Neural progenitor cell (in vitro differentiated cells): ENCODE measurements around the gene CHPF. TPM values are rescaled to one million over a fixed set of nuclear protein-coding genes. Genes with fewer than 3 reads are reported as not detected.

Experiments
- DNase-seq: peaks from one replicate; pipeline ENCODE4 v3.0.0-alpha.2; 2016; ENCODE audit warnings: low spot score
- H2AFZ ChIP-seq: fragments of 200-600 bp; sonication (generic); replicated peaks from 2 replicates; pipeline ENCODE4 v1.6.1; 2016; ENCODE audit warnings: antibody characterized with exemption
- H3F3A ChIP-seq: fragments of 200-600 bp; sonication (generic); 2 replicates; pipeline ENCODE4 v1.6.1; 2016; ENCODE audit warnings: antibody characterized with exemption, low read depth
- H3K27ac ChIP-seq: fragments of 200-600 bp; sonication (generic); 2 replicates; pipeline ENCODE4 v1.5.1; 2016; ENCODE audit warnings: mild to moderate bottlenecking
- H3K27me3 ChIP-seq: fragments of 200-600 bp; sonication (generic); 2 replicates; pipeline ENCODE4 v1.6.1; 2016; ENCODE audit warnings: mild to moderate bottlenecking, moderate library complexity
- H3K36me3 ChIP-seq: fragments of 200-600 bp; sonication (generic); 2 replicates; pipeline ENCODE4 v1.5.1; 2016
- H3K4me1 ChIP-seq: fragments of 200-600 bp; sonication (generic); 2 replicates; pipeline ENCODE4 v1.6.1; 2016; ENCODE audit warnings: mixed run types
- H3K4me2 ChIP-seq: fragments of 200-600 bp; sonication (generic); 2 replicates; pipeline ENCODE4 v1.6.1; 2016
- H3K4me3 ChIP-seq: fragments of 200-600 bp; sonication (generic); 2 replicates; pipeline ENCODE4 v1.5.1; 2016
- H3K79me2 ChIP-seq: fragments of 200-600 bp; sonication (generic); 2 replicates; pipeline ENCODE4 v1.6.1; 2016; ENCODE audit warnings: low read depth
- H3K9ac ChIP-seq: fragments of 200-600 bp; sonication (generic); 2 replicates; pipeline ENCODE4 v1.6.1; 2016
- H3K9me3 ChIP-seq: fragments of 200-600 bp; sonication (generic); 2 replicates; pipeline ENCODE4 v1.5.1; 2016; ENCODE audit warnings: low read depth
- H4K20me1 ChIP-seq: fragments of 200-600 bp; sonication (generic); 2 replicates; pipeline ENCODE4 v1.6.1; 2016; ENCODE audit warnings: low read depth
- H3K27ac Mint-ChIP-seq: 3 replicates; pipeline ENCODE4 v1.8.0; 2021; ENCODE audit warnings: mixed read lengths
- H3K27me3 Mint-ChIP-seq: 2 replicates; pipeline ENCODE4 v1.8.0; 2022; ENCODE audit warnings: low read depth, mild to moderate bottlenecking, inconsistent platforms, moderate library complexity, mixed read lengths; ENCODE audit not compliant: insufficient read depth
- H3K36me3 Mint-ChIP-seq: 3 replicates; pipeline ENCODE4 v1.8.0; 2021; ENCODE audit warnings: mixed read lengths
- H3K4me1 Mint-ChIP-seq: 3 replicates; pipeline ENCODE4 v1.8.0; 2021; ENCODE audit warnings: mixed read lengths
- H3K4me3 Mint-ChIP-seq: 3 replicates; pipeline ENCODE4 v1.8.0; 2021; ENCODE audit warnings: mild to moderate bottlenecking, moderate library complexity, mixed read lengths
- H3K9me3 Mint-ChIP-seq: 3 replicates; pipeline ENCODE4 v1.8.0; 2020; ENCODE audit warnings: mixed read lengths
- CTCF ChIP-seq: fragments of 200-600 bp; sonication (generic); IDR thresholded peaks from 2 replicates; pipeline ENCODE4 v1.5.1; 2017; ENCODE audit warnings: antibody characterized with exemption, mild to moderate bottlenecking
- EZH2 ChIP-seq: fragments of 200-600 bp; sonication (generic); IDR thresholded peaks from 2 replicates; pipeline ENCODE4 v1.6.1; 2017; ENCODE audit warnings: antibody characterized with exemption, mild to moderate bottlenecking, moderate library complexity
- EZH2phosphoT487 ChIP-seq: fragments of 200-600 bp; sonication (generic); IDR thresholded peaks from 2 replicates; pipeline ENCODE4 v1.6.1; 2017; ENCODE audit warnings: antibody characterized with exemption
- total RNA-seq: library from RNA; depleted of rRNA; stranded (reverse); fragments of >200 nt; gene quantifications from 2 replicates; pipeline ENCODE4 v1.2.3, GENCODE V29; 2015; ENCODE audit warnings: low replicate concordance

CHPF gene
- total RNA-seq, 1 donor from 2014 or later: 6.7 TPM

GRCh38 chr2:219526320-219527075, 17.1 kb downstream of the CHPF start:
- Histone ChIP-seq H3K4me2 (peak overlapping the region; percentile 67), H3F3A (peaks cover 52% of the 10 kb centered on the region), H3K9me3 (no peaks in the 10 kb centered on the region), H3K4me1 (peaks cover 57% of the 10 kb centered on the region), H3K36me3 (no peaks in the 10 kb centered on the region), H3K4me3 (no peak overlapping the region), H2AFZ (no peak overlapping the region), H4K20me1 (peaks cover 15% of the 10 kb centered on the region), H3K27me3 (peaks cover 56% of the 10 kb centered on the region), H3K9ac (no peak overlapping the region), H3K27ac (no peak overlapping the region), H3K79me2 (no peaks in the 10 kb centered on the region)
- H3K27ac Mint-ChIP-seq: peak overlapping the region; percentile 79
- DNase-seq: peak; percentile 28
- no peaks in the 10 kb centered on the region for H3K36me3 Mint-ChIP-seq
- H3K4me1 Mint-ChIP-seq: peaks cover 66% of the 10 kb centered on the region
- TF ChIP-seq EZH2 (no peak), EZH2phosphoT487 (no peak), CTCF (no peak)
- peak overlapping the region; percentile 72 for H3K4me3 Mint-ChIP-seq
- H3K27me3 Mint-ChIP-seq: peaks cover 29% of the 10 kb centered on the region
- H3K9me3 Mint-ChIP-seq: peaks cover 2% of the 10 kb centered on the region

- H3K79me2 ChIP-seq: no peaks in the 10 kb centered on the region
- H2AFZ ChIP-seq: no peak overlapping the region
- H3K27me3 ChIP-seq: peaks cover 52% of the 10 kb centered on the region
- H3K36me3 ChIP-seq: no peaks in the 10 kb centered on the region
- Mint-ChIP-seq H3K27me3 (peaks cover 29% of the 10 kb centered on the region), H3K27ac (peak overlapping the region; percentile 11), H3K4me3 (peak overlapping the region; percentile 72), H3K36me3 (no peaks in the 10 kb centered on the region), H3K4me1 (peaks cover 73% of the 10 kb centered on the region), H3K9me3 (peaks cover under 1% of the 10 kb centered on the region)
- peak; percentile 91 for DNase-seq
- no peak overlapping the region for H3K4me3 ChIP-seq
- peaks cover 15% of the 10 kb centered on the region for H4K20me1 ChIP-seq
- H3F3A ChIP-seq: peaks cover 52% of the 10 kb centered on the region
- TF ChIP-seq EZH2: no peak
- TF ChIP-seq EZH2phosphoT487: no peak
- TF ChIP-seq CTCF: no peak
- no peak overlapping the region for H3K9ac ChIP-seq
- H3K4me1 ChIP-seq: peaks cover 65% of the 10 kb centered on the region
- H3K4me2 ChIP-seq: peak overlapping the region; percentile 67
- H3K9me3 ChIP-seq: no peaks in the 10 kb centered on the region
- H3K27ac ChIP-seq: no peak overlapping the region
Observed at GRCh38 chr2:219525533-219526232, 17.9 kb downstream of the CHPF start.

- H3K4me3 Mint-ChIP-seq: no peak overlapping the region
- H3K4me2 ChIP-seq: no peak overlapping the region
- no peaks in the 10 kb centered on the region for H3K9me3 ChIP-seq
- H3K27me3 Mint-ChIP-seq: peaks cover 33% of the 10 kb centered on the region
- no peaks in the 10 kb centered on the region for H3K36me3 Mint-ChIP-seq
- peaks cover 52% of the 10 kb centered on the region for H3F3A ChIP-seq
- TF ChIP-seq CTCF: no peak
- no peak for TF ChIP-seq EZH2phosphoT487
- no peak for TF ChIP-seq EZH2
- H3K36me3 ChIP-seq: no peaks in the 10 kb centered on the region
- H3K27me3 ChIP-seq: peaks cover 48% of the 10 kb centered on the region
- H2AFZ ChIP-seq: no peak overlapping the region
- H3K9me3 Mint-ChIP-seq: no peaks in the 10 kb centered on the region
- peaks cover 15% of the 10 kb centered on the region for H4K20me1 ChIP-seq
- H3K4me1 ChIP-seq: peaks cover 69% of the 10 kb centered on the region
- H3K9ac ChIP-seq: no peak overlapping the region
- H3K27ac ChIP-seq: no peak overlapping the region
- H3K4me1 Mint-ChIP-seq: peaks cover 74% of the 10 kb centered on the region
- H3K79me2 ChIP-seq: no peaks in the 10 kb centered on the region
- DNase-seq: no peak
- H3K27ac Mint-ChIP-seq: peak overlapping the region; percentile 11
- no peak overlapping the region for H3K4me3 ChIP-seq
Observed at GRCh38 chr2:219524817-219525216, 18.8 kb downstream of the CHPF start.
